22Rv1 (cell line): ENCODE results near the gene RPS6KL1.

ENCODE experiments used
- H3K27ac ChIP-seq: fragments of 450-650 bp; 2 replicates; pipeline ENCODE4 v1.5.1; 2017
- ZFX ChIP-seq: fragments of 450-650 bp; IDR thresholded peaks from 2 replicates; pipeline ENCODE4 v1.6.1; 2017; ENCODE audit warnings: antibody characterized with exemption, borderline replicate concordance
- TF ChIP-seq, protein P1 (sequence below): fragments of 450-650 bp; IDR thresholded peaks from 2 replicates; pipeline ENCODE4 v1.5.1; 2017; ENCODE audit warnings: mild to moderate bottlenecking

The RPS6KL1 gene

DNA sequence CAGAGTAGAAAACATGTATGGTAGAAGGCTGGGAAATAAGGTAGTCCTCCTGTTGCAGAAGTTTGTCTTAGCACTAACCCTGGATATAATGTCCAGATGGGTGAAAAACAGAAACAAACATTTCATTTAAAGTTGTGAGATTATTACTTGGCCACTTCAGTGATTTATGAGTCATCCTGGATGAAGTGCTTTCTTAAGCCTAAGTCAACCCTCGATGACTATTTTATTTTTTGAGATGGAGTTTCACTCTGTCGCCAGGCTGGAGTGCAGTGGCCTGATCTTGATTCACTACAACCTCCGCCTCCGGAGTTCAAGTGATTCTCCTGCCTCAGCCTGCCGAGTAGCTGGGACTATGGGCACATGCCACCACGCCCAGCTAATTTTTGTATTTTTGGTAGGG is 31.2 kb downstream of the RPS6KL1 start:
- TF ChIP-seq ZFX: no peak
- TF ChIP-seq, protein P1, sequence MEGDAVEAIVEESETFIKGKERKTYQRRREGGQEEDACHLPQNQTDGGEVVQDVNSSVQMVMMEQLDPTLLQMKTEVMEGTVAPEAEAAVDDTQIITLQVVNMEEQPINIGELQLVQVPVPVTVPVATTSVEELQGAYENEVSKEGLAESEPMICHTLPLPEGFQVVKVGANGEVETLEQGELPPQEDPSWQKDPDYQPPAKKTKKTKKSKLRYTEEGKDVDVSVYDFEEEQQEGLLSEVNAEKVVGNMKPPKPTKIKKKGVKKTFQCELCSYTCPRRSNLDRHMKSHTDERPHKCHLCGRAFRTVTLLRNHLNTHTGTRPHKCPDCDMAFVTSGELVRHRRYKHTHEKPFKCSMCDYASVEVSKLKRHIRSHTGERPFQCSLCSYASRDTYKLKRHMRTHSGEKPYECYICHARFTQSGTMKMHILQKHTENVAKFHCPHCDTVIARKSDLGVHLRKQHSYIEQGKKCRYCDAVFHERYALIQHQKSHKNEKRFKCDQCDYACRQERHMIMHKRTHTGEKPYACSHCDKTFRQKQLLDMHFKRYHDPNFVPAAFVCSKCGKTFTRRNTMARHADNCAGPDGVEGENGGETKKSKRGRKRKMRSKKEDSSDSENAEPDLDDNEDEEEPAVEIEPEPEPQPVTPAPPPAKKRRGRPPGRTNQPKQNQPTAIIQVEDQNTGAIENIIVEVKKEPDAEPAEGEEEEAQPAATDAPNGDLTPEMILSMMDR: no peak
- H3K27ac ChIP-seq: no peak overlapping the region

DNA sequence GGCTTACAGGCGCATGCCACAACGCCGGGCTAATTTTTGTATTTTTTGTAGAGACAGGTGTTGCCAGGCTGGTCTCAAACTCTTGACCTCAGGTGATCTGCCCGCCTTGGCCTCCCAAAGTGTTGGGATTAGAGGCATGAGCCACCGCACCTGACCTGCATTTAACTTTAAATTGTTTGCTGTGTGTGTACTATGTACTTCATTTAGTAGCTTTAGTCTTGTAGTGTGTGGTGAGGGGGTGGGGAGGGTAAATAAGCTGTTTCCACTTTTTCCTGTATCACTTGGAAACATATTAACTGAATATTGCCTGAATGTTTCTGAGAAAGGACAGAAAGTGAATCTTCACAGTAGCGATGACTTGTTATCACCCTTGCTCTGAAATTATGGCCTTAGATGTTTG is 32.8 kb downstream of the RPS6KL1 start:
- TF ChIP-seq ZFX: no peak
- TF ChIP-seq, protein P1: no peak
- no peak overlapping the region for H3K27ac ChIP-seq

DNA sequence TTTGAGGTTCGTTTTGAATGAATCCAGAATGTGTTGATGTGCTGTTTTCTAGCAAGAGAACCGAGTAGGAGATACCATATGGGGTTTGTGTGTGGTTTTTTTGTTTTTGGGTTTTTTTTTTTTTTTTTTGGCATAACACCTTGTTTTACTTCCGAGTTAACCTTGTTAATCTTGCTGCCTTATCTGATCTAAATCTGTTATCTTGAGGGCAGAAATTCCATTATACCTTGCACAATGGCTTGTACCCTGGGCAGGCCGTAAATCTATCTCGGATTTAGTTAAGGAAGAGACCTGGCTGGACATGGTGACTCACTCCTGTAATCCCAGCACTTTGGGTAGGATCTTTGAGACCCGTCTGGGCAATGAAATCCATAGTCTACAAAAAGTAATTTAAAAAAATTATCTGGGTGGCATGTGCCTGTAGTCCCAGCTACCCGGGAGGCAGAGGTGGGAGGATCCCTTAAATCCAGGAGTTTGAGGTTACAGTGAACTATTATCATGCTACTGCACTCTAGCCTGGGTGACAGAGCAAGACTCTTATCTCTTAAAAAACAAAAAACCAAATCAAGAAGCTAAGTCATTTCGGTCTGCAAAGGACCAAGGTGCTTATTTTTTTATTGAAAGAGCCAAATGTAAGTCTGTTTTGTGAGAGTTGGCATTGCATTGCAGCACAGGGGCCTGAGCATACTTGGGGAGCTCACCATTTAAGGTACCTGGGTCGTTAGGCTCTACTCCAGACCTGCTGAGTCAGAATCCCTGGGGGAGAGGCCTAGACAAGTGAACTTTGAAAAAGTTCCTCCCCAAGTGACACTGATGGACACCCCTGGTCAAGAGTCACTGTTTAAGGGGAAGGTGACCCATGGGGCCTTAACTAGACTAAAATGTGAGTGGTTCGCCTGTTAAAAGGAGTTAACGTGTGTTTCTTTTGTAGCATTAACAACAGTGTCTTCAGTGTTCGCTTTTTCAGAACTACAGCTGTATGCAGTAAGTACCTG is 34.6 kb downstream of the RPS6KL1 start:
- H3K27ac ChIP-seq: no peak overlapping the region
- TF ChIP-seq, protein P1: no peak
- no peak for TF ChIP-seq ZFX

DNA sequence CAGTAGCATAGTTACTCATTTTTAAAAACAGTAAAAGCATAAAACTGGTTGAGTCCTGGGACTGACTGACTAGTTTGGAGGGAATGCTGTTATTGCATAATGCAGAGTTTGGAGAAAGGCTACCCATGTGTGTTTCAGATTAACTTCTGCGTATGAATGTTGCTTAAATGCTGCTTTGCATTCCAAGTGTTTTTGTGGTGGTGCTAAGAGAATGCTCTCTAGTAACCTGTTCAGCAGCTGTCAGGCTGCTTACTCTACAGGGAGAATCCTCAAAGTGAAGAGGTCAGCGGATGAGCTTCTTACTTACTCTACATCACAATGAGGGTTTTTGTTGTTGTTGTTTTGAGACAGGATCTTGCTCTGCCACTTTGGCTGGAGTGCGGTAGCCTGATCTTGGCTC is 37.1 kb downstream of the RPS6KL1 start:
- TF ChIP-seq, protein P1: no peak
- TF ChIP-seq ZFX: no peak
- H3K27ac ChIP-seq: no peak overlapping the region

DNA sequence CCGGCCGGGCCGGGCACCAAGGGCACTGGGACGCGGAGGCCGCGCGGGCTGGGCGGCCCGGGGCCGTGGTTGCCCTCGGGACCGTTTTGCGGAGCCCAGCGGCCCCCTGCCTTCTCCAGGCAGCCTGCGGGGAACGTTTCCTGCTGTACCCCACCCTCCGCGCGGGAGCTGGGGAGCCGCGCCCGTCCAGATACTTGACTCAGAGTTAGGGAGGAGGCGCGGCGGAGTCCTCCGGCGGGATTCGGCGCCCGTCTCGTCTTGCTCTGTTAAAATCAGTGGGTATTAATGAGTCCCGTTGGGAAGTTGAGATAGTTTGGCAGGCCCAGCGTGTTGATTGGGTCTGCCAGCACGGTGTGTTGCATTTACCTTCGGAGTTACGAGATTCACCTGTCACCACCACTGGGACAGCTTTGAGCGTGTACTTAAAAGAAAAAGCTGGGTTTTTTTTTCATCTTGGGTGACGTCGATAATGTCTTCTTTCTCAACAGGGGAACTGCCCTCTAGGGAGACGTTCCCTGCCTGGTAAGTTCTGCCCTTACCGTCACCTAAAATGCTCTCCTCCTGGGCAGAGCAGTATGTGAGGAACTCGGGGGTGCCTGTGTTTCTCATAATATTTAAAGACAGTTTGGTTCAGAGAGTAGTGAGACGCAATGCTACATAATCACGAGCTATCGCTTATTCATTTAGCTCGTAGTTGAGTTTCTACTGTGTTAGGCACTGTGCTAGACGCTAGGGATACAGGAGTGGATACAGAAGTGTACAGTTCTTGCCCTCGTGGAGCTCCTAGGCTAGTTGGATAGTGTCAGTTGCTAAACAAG is 40.7 kb downstream of the RPS6KL1 start:
- peak overlapping the region; percentile 74 for H3K27ac ChIP-seq

DNA sequence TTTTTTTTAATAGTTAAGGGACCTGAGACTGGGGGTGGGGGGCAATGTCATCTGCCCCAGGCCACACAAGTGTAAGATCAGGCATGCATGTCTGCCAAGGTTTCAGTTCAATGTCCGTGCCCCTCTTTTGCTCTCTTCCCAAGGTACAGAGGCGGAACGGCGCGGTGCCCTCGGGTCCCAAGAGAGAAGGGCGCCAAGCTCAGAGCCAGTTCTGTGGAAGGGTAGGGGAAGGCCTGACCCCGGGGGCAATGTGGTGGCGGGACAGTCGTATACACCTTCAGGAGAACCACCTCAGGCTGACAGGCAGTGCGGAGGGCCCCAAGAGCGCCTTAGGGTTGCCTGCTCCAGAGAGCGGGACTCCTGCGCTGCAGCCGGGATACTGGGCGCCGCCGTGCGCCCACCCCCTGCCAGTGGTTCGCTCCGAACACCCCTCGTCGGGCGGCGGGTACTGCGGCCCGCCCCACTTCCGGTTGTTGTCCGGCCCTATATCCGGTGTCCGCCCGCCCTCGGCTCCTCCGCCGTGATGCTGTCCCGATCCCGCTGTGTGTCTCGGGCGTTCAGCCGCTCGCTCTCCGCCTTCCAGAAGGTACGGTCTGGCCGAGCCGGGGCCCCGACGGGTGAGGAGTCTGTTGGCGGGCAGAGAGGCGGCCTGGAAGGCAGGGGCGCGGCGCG is 41.5 kb downstream of the RPS6KL1 start, which contains the start of gene DLST:
TSS of gene DLST (plus strand) at position 486 of the 672 bp plus-strand sequence. CDS start at position 524, 38 bp downstream.
- TF ChIP-seq, protein P1: no peak
- 0 out of 2 replicates have a peak, but pooled peaks have one; percentile 40 for TF ChIP-seq ZFX
- H3K27ac ChIP-seq: peak within 1 kb of the TSS; percentile 74

More for the DNA sequence above, 40.7 kb downstream of the RPS6KL1 start:
- peak; percentile 8; the same call in 1 of the 2 replicates for TF ChIP-seq ZFX
- TF ChIP-seq, protein P1: no peak
